ENCODE results near the gene ZNF699. TPM values are rescaled to one million over a fixed set of nuclear protein-coding genes. Genes with fewer than 3 reads are reported as not detected.

The ZNF699 gene
- total and polyA plus RNA-seq, 2 of the 13 experiments (the other 11 are each of a cell fraction or from before 2014, with no cell fraction given), result 0.33 to 2.2 TPM

GRCh38 chr19:9323919-9324583 lies 14.4 kb upstream of the ZNF699 start, which contains the start of gene ZNF559 (continued):
- no peak for TF ChIP-seq TRIM22 (IDR thresholded peaks at IDR 0.05)
- no peak for TF ChIP-seq GPBP1L1 (CRISPR knock-in tag; IDR thresholded peaks at IDR 0.05)
- no peak for TF ChIP-seq ZNF292 (CRISPR knock-in tag; IDR thresholded peaks at IDR 0.05; ENCODE audit: borderline replicate concordance, low read depth)
- no peak for TF ChIP-seq PAF1 (CRISPR knock-in tag; IDR thresholded peaks at IDR 0.05)
- no peak for TF ChIP-seq MTERF4 (CRISPR knock-in tag; IDR thresholded peaks at IDR 0.05)
- TF ChIP-seq FOSL1 (CRISPR knock-in tag; IDR thresholded peaks at IDR 0.05; ENCODE audit: borderline replicate concordance), result no peak
- TF ChIP-seq NFKB2 (CRISPR knock-in tag; IDR thresholded peaks at IDR 0.05; ENCODE audit: borderline replicate concordance), result no peak
- TF ChIP-seq MXD4 (CRISPR knock-in tag; IDR thresholded peaks at IDR 0.05), result no peak
- no peak for TF ChIP-seq HOXA7 (CRISPR knock-in tag; IDR thresholded peaks at IDR 0.05)
- 0 out of 4 replicates have a peak, but pooled peaks of 1 of the 2 experiments have one; percentile 24 for TF ChIP-seq HMGXB4 (CRISPR knock-in tag; IDR thresholded peaks at IDR 0.05; ENCODE audit: borderline replicate concordance in 1 of 2, low read depth in 1 of 2)
- no peak for TF ChIP-seq SOX6 (IDR thresholded peaks at IDR 0.05)
- TF ChIP-seq SOX6 (CRISPR knock-in tag; IDR thresholded peaks at IDR 0.05), result no peak
- no peak for TF ChIP-seq THAP8 (CRISPR knock-in tag; IDR thresholded peaks at IDR 0.05; ENCODE audit: borderline replicate concordance)
- no peak for TF ChIP-seq YEATS4 (CRISPR knock-in tag; IDR thresholded peaks at IDR 0.05; ENCODE audit: borderline replicate concordance)
- no peak for TF ChIP-seq NR1H2 (CRISPR knock-in tag; IDR thresholded peaks at IDR 0.05; ENCODE audit: borderline replicate concordance, low read depth)
- TF ChIP-seq ZNF121 (CRISPR knock-in tag; IDR thresholded peaks at IDR 0.05), result no peak
- TF ChIP-seq GRHL1 (CRISPR knock-in tag; conservative IDR thresholded peaks at IDR 0.05), result no peak
- TF ChIP-seq ZNF780A (CRISPR knock-in tag; IDR thresholded peaks at IDR 0.05), result no peak
- TF ChIP-seq PHF21A (CRISPR knock-in tag; IDR thresholded peaks at IDR 0.05), result peak; percentile 50; the same call in 1 of the 2 replicates
- TF ChIP-seq AHR (CRISPR knock-in tag; IDR thresholded peaks at IDR 0.05), result no peak
- TF ChIP-seq ZSCAN31 (CRISPR knock-in tag; IDR thresholded peaks at IDR 0.05; ENCODE audit: low read depth), result no peak
- 0 out of 2 replicates have a peak, but pooled peaks have one; percentile 22 for TF ChIP-seq KDM2A (CRISPR knock-in tag; IDR thresholded peaks at IDR 0.05; ENCODE audit: borderline replicate concordance, low read depth)
